A549 (cell line): ENCODE measurements around the gene FOXB1. TPM values are rescaled to one million over a fixed set of nuclear protein-coding genes. Genes with fewer than 3 reads are reported as not detected.

ENCODE experiments used
- ATAC-seq, 2 experiments: fragments of 200-7000 bp in 1 of 2; fragments of >200 bp in 1 of 2; cut with Nextera tagmentation in 1 of 2; cut with Tn5 transposase in 1 of 2; 3 replicates each; pipeline versions ENCODE4 v1.8.0 to v1.9.1; 2018 to 2020; ENCODE audit warnings: mild to moderate bottlenecking in 1 of 2, moderate library complexity in 1 of 2
- CTCF ChIA-PET: fragments of 300-600 bp; sonication (Branson Sonifier 250); formaldehyde crosslinking; extraction: SDS; loops from one replicate; lab custom pipeline; 2021; ENCODE audit warnings: antibody characterized with exemption, inconsistent platforms; lab: Yijun Ruan, JAX
- POLR2A ChIA-PET: fragments of 350-600 bp; formaldehyde crosslinking; extraction: SDS; loops from one replicate; lab custom pipeline; 2021; ENCODE audit warnings: antibody characterized with exemption, inconsistent platforms; lab: Yijun Ruan, JAX
- DNase-seq, 2 experiments: peaks; one replicate each; pipeline versions ENCODE4 v3.0.0 to v3.0.0-alpha.2; 2011 to 2016; ENCODE audit warnings: low read depth in 1 of 2, low spot score in 1 of 2
- FAIRE-seq: peaks from 2 replicates; lab custom pipeline; 2011; peaks lifted over from hg19 to GRCh38; lab: Jason Lieb, UNC
- H3K27ac ChIP-seq, 2 experiments: fragments of >200 bp; sonication (Bioruptor Twin); formaldehyde crosslinking; 3 replicates each; pipeline ENCODE4 v1.5.1; 2016 to 2017
- H3K4me1 ChIP-seq: fragments of >200 bp; sonication (Bioruptor Twin); formaldehyde crosslinking; 3 replicates; pipeline ENCODE4 v1.6.1; 2016
- H3K4me2 ChIP-seq: fragments of >200 bp; sonication (Bioruptor Twin); formaldehyde crosslinking; 3 replicates; pipeline ENCODE4 v1.6.1; 2016
- H3K4me3 ChIP-seq: fragments of >200 bp; sonication (Bioruptor Twin); formaldehyde crosslinking; 3 replicates; pipeline ENCODE4 v1.5.1; 2016
- H3K9me3 ChIP-seq: fragments of >200 bp; sonication (Bioruptor Twin); formaldehyde crosslinking; 3 replicates; pipeline ENCODE4 v1.6.1; 2016
- EP300 ChIP-seq, 2 experiments: fragments of >200 bp; sonication (Bioruptor Twin); formaldehyde crosslinking; IDR thresholded peaks; 2 replicates in 1 of 2; 3 replicates in 1 of 2; pipeline ENCODE4 v1.6.1; 2016 to 2017
- ESRRA ChIP-seq: fragments of 150-350 bp; IDR thresholded peaks from 2 replicates; pipeline ENCODE4 v1.6.1; 2014; ENCODE audit warnings: mild to moderate bottlenecking, low read length, borderline replicate concordance
- FOXS1 ChIP-seq: fragments of 250-450 bp; sonication (Bioruptor Pico); IDR thresholded peaks from 2 replicates; pipeline ENCODE4 v1.5.0; 2020; ENCODE audit warnings: mild to moderate bottlenecking, moderate library complexity
- GATA3 ChIP-seq: IDR thresholded peaks from 2 replicates; pipeline ENCODE4 v1.6.1; 2012; ENCODE audit warnings: borderline replicate concordance
- MAZ ChIP-seq: fragments of 150-350 bp; IDR thresholded peaks from 2 replicates; pipeline ENCODE4 v1.6.1; 2014; ENCODE audit warnings: antibody characterized with exemption, low read depth, low read length, borderline replicate concordance
- NFE2L2 ChIP-seq: fragments of 150-350 bp; conservative IDR thresholded peaks from 2 replicates; pipeline ENCODE4 v1.6.1; 2014; ENCODE audit warnings: low read length
- NPAS2 ChIP-seq: fragments of 250-450 bp; sonication (Bioruptor Pico); IDR thresholded peaks from 2 replicates; pipeline ENCODE4 v1.8.0; 2022; ENCODE audit warnings: mild to moderate bottlenecking, moderate library complexity, borderline replicate concordance
- POLR2A ChIP-seq: IDR thresholded peaks from 2 replicates; pipeline ENCODE4 v1.6.1; 2012; ENCODE audit warnings: mild to moderate bottlenecking, low read length
- POLR2AphosphoS2 ChIP-seq: conservative IDR thresholded peaks from 2 replicates; pipeline ENCODE4 v1.6.1; 2012; ENCODE audit warnings: low read length, improper control_type of control experiment, inconsistent platforms
- RAD21 ChIP-seq, 2 experiments: fragments of >200 bp in 1 of 2; sonication (Bioruptor Twin) in 1 of 2; formaldehyde crosslinking in 1 of 2; IDR thresholded peaks in 1 of 2; conservative IDR thresholded peaks in 1 of 2; 2 replicates in 1 of 2; 3 replicates in 1 of 2; pipeline ENCODE4 v1.6.1; 2012 to 2018; ENCODE audit warnings: inconsistent platforms in 1 of 2
- RARB ChIP-seq: fragments of 250-450 bp; sonication (Bioruptor Pico); IDR thresholded peaks from 2 replicates; pipeline ENCODE4 v1.8.0; 2021; ENCODE audit warnings: mild to moderate bottlenecking, moderate library complexity
- SREBF2 ChIP-seq: fragments of 450-650 bp; IDR thresholded peaks from 2 replicates; pipeline ENCODE4 v1.6.1; 2014; ENCODE audit warnings: mild to moderate bottlenecking, moderate library complexity
- TFCP2L1 ChIP-seq: fragments of 250-450 bp; sonication (Bioruptor Pico); IDR thresholded peaks from 2 replicates; pipeline ENCODE4 v1.5.0; 2021; ENCODE audit warnings: mild to moderate bottlenecking
- ZC3H11A ChIP-seq: fragments of 450-650 bp; IDR thresholded peaks from 2 replicates; pipeline ENCODE4 v1.6.1; 2014; ENCODE audit warnings: antibody characterized with exemption, mild to moderate bottlenecking
- ZSCAN20 ChIP-seq: fragments of 250-450 bp; sonication (Bioruptor Pico); IDR thresholded peaks from 2 replicates; pipeline ENCODE4 v1.8.0; 2022; ENCODE audit warnings: mild to moderate bottlenecking, moderate library complexity
- WGBS: methylation state at CpG from one replicate; pipeline ENCODE4 v1.1.6; 2017; ENCODE audit errors: missing lambda C conversion rate; 5-methylcytosine and 5-hydroxymethylcytosine counted together
- polyA plus RNA-seq, 4 experiments: library from polyadenylated mRNA; depleted of rRNA in 3 of 4; stranded (reverse); fragments of >200 nt; fragmentation: RNase III in 1 of 4; extraction: RNeasy Plus Mini Kit Qiagen cat#74134 plus additional on column Dnase treatment in 1 of 4; gene quantifications; 2 replicates in 3 of 4; 3 replicates in 1 of 4; pipeline ENCODE4 v1.2.3, GENCODE V29; 2011 to 2017
- TF ChIP-seq, protein P1 (sequence below): fragments of 250-450 bp; sonication (Bioruptor Pico); IDR thresholded peaks from 2 replicates; pipeline ENCODE4 v1.5.0; 2020; ENCODE audit warnings: low read depth, mild to moderate bottlenecking, moderate library complexity
- TF ChIP-seq, protein P2 (sequence below): fragments of 200-600 bp; sonication (generic); IDR thresholded peaks from 2 replicates; pipeline ENCODE4 v1.6.1; 2016; ENCODE audit warnings: antibody characterized with exemption, mild to moderate bottlenecking, moderate library complexity
- TF ChIP-seq, protein P3 (sequence below): fragments of >200 bp; sonication (Bioruptor Twin); formaldehyde crosslinking; IDR thresholded peaks from 3 replicates; pipeline ENCODE4 v1.5.1; 2016
- TF ChIP-seq, protein P4 (sequence below): IDR thresholded peaks from 2 replicates; pipeline ENCODE4 v1.6.1; 2012; ENCODE audit warnings: low read depth, borderline replicate concordance
- TF ChIP-seq, protein P5 (sequence below): fragments of >200 bp; sonication (Bioruptor Twin); formaldehyde crosslinking; IDR thresholded peaks from 3 replicates; pipeline ENCODE4 v1.6.1; 2016

Gene FOXB1
- polyA plus RNA-seq, 2 of the 4 experiments (the other 2 are of a cell fraction) = not detected

DNA sequence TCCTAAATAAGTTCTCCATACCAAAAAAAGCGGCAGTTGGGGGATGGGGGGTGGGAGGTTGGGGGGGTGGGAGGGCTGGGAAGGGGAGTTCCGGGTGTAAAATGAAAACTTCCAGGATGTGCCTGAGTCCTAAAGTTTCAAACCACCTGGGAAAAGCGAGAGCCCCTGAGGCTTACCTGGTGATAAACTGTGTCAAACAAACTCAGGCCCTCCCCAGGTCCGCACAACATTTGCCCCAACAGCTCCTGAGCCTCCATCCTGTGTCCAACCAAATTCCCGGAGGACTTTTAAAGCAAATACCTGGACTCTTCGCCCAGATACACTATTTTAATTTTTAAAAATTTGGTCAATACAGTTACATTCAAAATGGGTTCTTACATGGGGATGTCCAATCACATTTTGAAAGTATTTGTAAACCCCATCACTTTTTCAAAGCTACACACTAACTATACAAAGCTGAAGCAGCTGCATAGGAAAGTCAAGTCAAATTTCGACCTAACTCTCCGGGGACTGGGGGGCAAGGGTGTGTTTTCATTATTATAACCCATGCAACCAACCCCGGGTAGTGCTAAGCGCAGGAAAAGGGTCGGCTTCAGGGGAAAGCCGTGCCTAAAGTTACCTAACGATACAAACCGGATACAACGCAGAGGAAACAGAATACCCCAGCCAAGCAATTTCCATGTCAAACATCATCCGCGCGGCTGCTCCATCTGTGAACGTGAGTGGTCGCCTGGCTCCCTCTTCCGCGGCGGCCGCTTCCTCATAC is 685 bp upstream of the FOXB1 start:
- ATAC-seq = no peak
- H3K4me2 ChIP-seq = peak overlapping the region; percentile 99
- H3K4me1 ChIP-seq = peaks cover 39% of the 10 kb centered on the region
- H3K9me3 ChIP-seq = no peaks in the 10 kb centered on the region
- ChIA-PET POLR2A (no interaction called here), CTCF (interaction anchor here (0.8 to 1.2 kb wide), 7 partner anchors 10 to 323 kb away, joined by 3 to 4 read pairs (median 3); no protein-coding TSS in a partner anchor)
- no peak overlapping the region for H3K27ac ChIP-seq
- no peak for FAIRE-seq
- TF ChIP-seq, protein P1, sequence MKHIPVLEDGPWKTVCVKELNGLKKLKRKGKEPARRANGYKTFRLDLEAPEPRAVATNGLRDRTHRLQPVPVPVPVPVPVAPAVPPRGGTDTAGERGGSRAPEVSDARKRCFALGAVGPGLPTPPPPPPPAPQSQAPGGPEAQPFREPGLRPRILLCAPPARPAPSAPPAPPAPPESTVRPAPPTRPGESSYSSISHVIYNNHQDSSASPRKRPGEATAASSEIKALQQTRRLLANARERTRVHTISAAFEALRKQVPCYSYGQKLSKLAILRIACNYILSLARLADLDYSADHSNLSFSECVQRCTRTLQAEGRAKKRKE (CRISPR knock-in tag) = no peak
- no peak for TF ChIP-seq ZSCAN20 (CRISPR knock-in tag)
- TF ChIP-seq, protein P2, sequence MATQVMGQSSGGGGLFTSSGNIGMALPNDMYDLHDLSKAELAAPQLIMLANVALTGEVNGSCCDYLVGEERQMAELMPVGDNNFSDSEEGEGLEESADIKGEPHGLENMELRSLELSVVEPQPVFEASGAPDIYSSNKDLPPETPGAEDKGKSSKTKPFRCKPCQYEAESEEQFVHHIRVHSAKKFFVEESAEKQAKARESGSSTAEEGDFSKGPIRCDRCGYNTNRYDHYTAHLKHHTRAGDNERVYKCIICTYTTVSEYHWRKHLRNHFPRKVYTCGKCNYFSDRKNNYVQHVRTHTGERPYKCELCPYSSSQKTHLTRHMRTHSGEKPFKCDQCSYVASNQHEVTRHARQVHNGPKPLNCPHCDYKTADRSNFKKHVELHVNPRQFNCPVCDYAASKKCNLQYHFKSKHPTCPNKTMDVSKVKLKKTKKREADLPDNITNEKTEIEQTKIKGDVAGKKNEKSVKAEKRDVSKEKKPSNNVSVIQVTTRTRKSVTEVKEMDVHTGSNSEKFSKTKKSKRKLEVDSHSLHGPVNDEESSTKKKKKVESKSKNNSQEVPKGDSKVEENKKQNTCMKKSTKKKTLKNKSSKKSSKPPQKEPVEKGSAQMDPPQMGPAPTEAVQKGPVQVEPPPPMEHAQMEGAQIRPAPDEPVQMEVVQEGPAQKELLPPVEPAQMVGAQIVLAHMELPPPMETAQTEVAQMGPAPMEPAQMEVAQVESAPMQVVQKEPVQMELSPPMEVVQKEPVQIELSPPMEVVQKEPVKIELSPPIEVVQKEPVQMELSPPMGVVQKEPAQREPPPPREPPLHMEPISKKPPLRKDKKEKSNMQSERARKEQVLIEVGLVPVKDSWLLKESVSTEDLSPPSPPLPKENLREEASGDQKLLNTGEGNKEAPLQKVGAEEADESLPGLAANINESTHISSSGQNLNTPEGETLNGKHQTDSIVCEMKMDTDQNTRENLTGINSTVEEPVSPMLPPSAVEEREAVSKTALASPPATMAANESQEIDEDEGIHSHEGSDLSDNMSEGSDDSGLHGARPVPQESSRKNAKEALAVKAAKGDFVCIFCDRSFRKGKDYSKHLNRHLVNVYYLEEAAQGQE = no peak
- TF ChIP-seq, protein P3, sequence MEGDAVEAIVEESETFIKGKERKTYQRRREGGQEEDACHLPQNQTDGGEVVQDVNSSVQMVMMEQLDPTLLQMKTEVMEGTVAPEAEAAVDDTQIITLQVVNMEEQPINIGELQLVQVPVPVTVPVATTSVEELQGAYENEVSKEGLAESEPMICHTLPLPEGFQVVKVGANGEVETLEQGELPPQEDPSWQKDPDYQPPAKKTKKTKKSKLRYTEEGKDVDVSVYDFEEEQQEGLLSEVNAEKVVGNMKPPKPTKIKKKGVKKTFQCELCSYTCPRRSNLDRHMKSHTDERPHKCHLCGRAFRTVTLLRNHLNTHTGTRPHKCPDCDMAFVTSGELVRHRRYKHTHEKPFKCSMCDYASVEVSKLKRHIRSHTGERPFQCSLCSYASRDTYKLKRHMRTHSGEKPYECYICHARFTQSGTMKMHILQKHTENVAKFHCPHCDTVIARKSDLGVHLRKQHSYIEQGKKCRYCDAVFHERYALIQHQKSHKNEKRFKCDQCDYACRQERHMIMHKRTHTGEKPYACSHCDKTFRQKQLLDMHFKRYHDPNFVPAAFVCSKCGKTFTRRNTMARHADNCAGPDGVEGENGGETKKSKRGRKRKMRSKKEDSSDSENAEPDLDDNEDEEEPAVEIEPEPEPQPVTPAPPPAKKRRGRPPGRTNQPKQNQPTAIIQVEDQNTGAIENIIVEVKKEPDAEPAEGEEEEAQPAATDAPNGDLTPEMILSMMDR = no peak
- TF ChIP-seq SREBF2 = no peak
- TF ChIP-seq ESRRA = no peak
- no peak for TF ChIP-seq EP300 (IDR thresholded peaks at IDR 0.05)
- TF ChIP-seq, protein P4, sequence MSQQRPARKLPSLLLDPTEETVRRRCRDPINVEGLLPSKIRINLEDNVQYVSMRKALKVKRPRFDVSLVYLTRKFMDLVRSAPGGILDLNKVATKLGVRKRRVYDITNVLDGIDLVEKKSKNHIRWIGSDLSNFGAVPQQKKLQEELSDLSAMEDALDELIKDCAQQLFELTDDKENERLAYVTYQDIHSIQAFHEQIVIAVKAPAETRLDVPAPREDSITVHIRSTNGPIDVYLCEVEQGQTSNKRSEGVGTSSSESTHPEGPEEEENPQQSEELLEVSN = no peak
- TF ChIP-seq RAD21 (conservative IDR thresholded peaks at IDR 0.05 in 1 of 2, IDR thresholded peaks at IDR 0.05 in 1 of 2) = no peak
- WGBS = 9% methylated on average over 24 of the region's 24 CpGs
- H3K4me3 ChIP-seq = peak overlapping the region; percentile 47; the same call in 2 of the 3 replicates
- DNase-seq = no peak

DNA sequence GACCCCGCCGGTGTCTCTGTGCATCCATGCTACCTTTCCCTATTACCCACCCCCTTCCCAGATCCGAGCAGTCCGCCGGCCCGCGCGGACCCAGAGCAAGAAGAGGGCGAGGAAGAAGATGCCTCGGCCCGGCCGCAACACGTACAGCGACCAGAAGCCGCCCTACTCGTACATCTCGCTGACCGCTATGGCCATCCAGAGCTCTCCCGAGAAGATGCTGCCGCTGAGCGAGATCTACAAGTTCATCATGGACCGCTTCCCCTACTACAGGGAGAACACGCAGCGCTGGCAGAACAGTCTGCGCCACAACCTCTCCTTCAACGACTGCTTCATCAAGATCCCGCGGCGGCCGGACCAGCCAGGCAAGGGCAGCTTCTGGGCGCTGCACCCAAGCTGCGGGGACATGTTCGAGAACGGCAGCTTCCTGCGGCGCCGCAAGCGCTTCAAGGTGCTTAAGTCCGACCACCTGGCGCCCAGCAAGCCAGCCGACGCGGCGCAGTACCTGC is 788 bp downstream of the FOXB1 start:
- ChIA-PET POLR2A (no interaction called here), CTCF (interaction anchor here (1.1 to 1.2 kb wide), 2 partner anchors 15 to 129 kb away, joined by 3 to 6 read pairs; no protein-coding TSS in a partner anchor)
- Histone ChIP-seq H3K4me2 (peak overlapping the region; percentile 99), H3K4me3 (peak overlapping the region; percentile 47), H3K4me1 (peaks cover 39% of the 10 kb centered on the region), H3K27ac (no peak overlapping the region), H3K9me3 (no peaks in the 10 kb centered on the region)
- WGBS = 9% methylated on average over 32 of the region's 44 CpGs
- DNase-seq = peak in 1 of 2 experiments; percentile 48
- ATAC-seq = peak; percentile 28 to 57; a peak in 4 of 6 replicates
- FAIRE-seq = no peak
- TF ChIP-seq, protein P5, sequence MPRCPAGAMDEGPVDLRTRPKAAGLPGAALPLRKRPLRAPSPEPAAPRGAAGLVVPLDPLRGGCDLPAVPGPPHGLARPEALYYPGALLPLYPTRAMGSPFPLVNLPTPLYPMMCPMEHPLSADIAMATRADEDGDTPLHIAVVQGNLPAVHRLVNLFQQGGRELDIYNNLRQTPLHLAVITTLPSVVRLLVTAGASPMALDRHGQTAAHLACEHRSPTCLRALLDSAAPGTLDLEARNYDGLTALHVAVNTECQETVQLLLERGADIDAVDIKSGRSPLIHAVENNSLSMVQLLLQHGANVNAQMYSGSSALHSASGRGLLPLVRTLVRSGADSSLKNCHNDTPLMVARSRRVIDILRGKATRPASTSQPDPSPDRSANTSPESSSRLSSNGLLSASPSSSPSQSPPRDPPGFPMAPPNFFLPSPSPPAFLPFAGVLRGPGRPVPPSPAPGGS = no peak
- TF ChIP-seq, protein P3 = no peak
- TF ChIP-seq, protein P1 (CRISPR knock-in tag) = no peak
- TF ChIP-seq NPAS2 (CRISPR knock-in tag) = no peak
- TF ChIP-seq FOXS1 (CRISPR knock-in tag) = no peak
- no peak for TF ChIP-seq POLR2A
- TF ChIP-seq RAD21 (conservative IDR thresholded peaks at IDR 0.05 in 1 of 2, IDR thresholded peaks at IDR 0.05 in 1 of 2) = no peak
- TF ChIP-seq MAZ = no peak
- no peak for TF ChIP-seq ZC3H11A
- no peak for TF ChIP-seq RARB (CRISPR knock-in tag)
- no peak for TF ChIP-seq NFE2L2
- no peak for TF ChIP-seq GATA3
- no peak for TF ChIP-seq POLR2AphosphoS2
- no peak for TF ChIP-seq TFCP2L1 (CRISPR knock-in tag)
